Mesodermal cell (in vitro differentiated cells): ENCODE results near the gene TTC9C.

ENCODE experiments used
- H3K27ac ChIP-seq: 2 replicates; pipeline ENCODE4 v1.7.0; 2013; ENCODE audit warnings: mild to moderate bottlenecking, low read depth, low read length, moderate library complexity; ENCODE audit not compliant: severe bottlenecking
- H3K36me3 ChIP-seq: 2 replicates; pipeline ENCODE4 v1.7.1; 2013; ENCODE audit warnings: mild to moderate bottlenecking, low read length, moderate library complexity; ENCODE audit not compliant: control insufficient read depth, insufficient read depth
- H3K4me1 ChIP-seq: one replicate; pipeline ENCODE4 v1.7.1; 2013; ENCODE audit warnings: mild to moderate bottlenecking, low read length; ENCODE audit not compliant: insufficient read depth, control insufficient read depth, poor library complexity, severe bottlenecking
- H3K4me3 ChIP-seq: 2 replicates; pipeline ENCODE4 v1.7.0; 2013; ENCODE audit warnings: low read length, control low read depth, mild to moderate bottlenecking; ENCODE audit not compliant: insufficient read depth, poor library complexity, severe bottlenecking; ENCODE audit errors: extremely low read depth
- H3K9me3 ChIP-seq: 2 replicates; pipeline ENCODE4 v1.7.1; 2013; ENCODE audit warnings: mild to moderate bottlenecking, low read length, moderate library complexity; ENCODE audit not compliant: control insufficient read depth
- WGBS, 2 experiments: methylation state at CpG; one replicate each; pipeline ENCODE4 v1.1.5; 2013; ENCODE audit warnings: missing lambda C conversion rate in 2 of 2; ENCODE audit not compliant: insufficient coverage in 2 of 2; 5-methylcytosine and 5-hydroxymethylcytosine counted together

Gene TTC9C

GRCh38 chr11:62777389-62777788 is 49.1 kb downstream of the TTC9C start:
- no peaks in the 10 kb centered on the region for H3K4me1 ChIP-seq
- no peaks in the 10 kb centered on the region for H3K9me3 ChIP-seq
- H3K4me3 ChIP-seq: no peak overlapping the region
- WGBS, 2 experiments: 89 to 92% methylated on average over 2 of the region's 2 CpGs
- peaks cover 68% of the 10 kb centered on the region for H3K36me3 ChIP-seq
- H3K27ac ChIP-seq: no peak overlapping the region

- Histone ChIP-seq H3K9me3 (no peaks in the 10 kb centered on the region), H3K36me3 (peaks cover 75% of the 10 kb centered on the region), H3K27ac (no peak overlapping the region), H3K4me3 (no peak overlapping the region), H3K4me1 (no peaks in the 10 kb centered on the region)
- 89 to 100% methylated on average over 2 to 3 of the region's 3 CpGs for WGBS, 2 experiments
These were observed 50.2 kb downstream of the TTC9C start for GRCh38 chr11:62778441-62778840.

GRCh38 chr11:62782753-62783152 is 54.5 kb downstream of the TTC9C start:
- Histone ChIP-seq H3K36me3 (peaks cover 62% of the 10 kb centered on the region), H3K4me1 (peaks cover 5% of the 10 kb centered on the region), H3K4me3 (no peak overlapping the region), H3K9me3 (no peaks in the 10 kb centered on the region), H3K27ac (no peak overlapping the region)
- WGBS, 2 experiments: 90 to 99% methylated on average over 6 of the region's 7 CpGs

GRCh38 chr11:62786318-62787004 is 58.2 kb downstream of the TTC9C start:
- Histone ChIP-seq H3K9me3 (no peaks in the 10 kb centered on the region), H3K27ac (peak overlapping the region; percentile 86), H3K4me1 (peaks cover 12% of the 10 kb centered on the region), H3K4me3 (peak overlapping the region; percentile 90), H3K36me3 (peaks cover 58% of the 10 kb centered on the region)
- 5% methylated on average over 48 to 50 of the region's 51 CpGs for WGBS, 2 experiments

GRCh38 chr11:62787005-62787759 is 58.9 kb downstream of the TTC9C start, which contains the start of gene TMEM179B:
Gene TMEM179B, plus strand, starts transcription at chr11:62787402. Its CDS starts 30 bp downstream, at chr11:62787432.
- Histone ChIP-seq H3K9me3 (no peaks in the 10 kb centered on the region), H3K4me1 (peaks cover 16% of the 10 kb centered on the region), H3K36me3 (peaks cover 53% of the 10 kb centered on the region), H3K27ac (peak within 1 kb of the TSS; percentile 86), H3K4me3 (peak within 1 kb of the TSS; percentile 90)
- 1% methylated on average over 74 to 82 of the region's 88 CpGs for WGBS, 2 experiments
